GM13976 (cell line): Measurements from ENCODE around the gene KSR1.

Experiments
- DNase-seq: peaks from one replicate; pipeline ENCODE4 v3.0.0; 2012; ENCODE audit warnings: low spot score
- in situ Hi-C: fragments of 300-500 bp; cut with MboI; formaldehyde crosslinking; loops from one replicate; pipeline ENCODE4 v1.12.0; 2022; ENCODE audit warnings: low sequenced_read_pairs, mixed read lengths, inconsistent platforms; ENCODE audit not compliant: unreplicated experiment
- TF ChIP-seq, protein P1 (sequence below): IDR thresholded peaks from 2 replicates; pipeline ENCODE4 v1.5.1; 2012; ENCODE audit warnings: borderline replicate concordance, mild to moderate bottlenecking; ENCODE audit not compliant: insufficient read depth; ENCODE audit errors: extremely low read depth, missing control alignments, control extremely low read depth

Gene KSR1

DNA sequence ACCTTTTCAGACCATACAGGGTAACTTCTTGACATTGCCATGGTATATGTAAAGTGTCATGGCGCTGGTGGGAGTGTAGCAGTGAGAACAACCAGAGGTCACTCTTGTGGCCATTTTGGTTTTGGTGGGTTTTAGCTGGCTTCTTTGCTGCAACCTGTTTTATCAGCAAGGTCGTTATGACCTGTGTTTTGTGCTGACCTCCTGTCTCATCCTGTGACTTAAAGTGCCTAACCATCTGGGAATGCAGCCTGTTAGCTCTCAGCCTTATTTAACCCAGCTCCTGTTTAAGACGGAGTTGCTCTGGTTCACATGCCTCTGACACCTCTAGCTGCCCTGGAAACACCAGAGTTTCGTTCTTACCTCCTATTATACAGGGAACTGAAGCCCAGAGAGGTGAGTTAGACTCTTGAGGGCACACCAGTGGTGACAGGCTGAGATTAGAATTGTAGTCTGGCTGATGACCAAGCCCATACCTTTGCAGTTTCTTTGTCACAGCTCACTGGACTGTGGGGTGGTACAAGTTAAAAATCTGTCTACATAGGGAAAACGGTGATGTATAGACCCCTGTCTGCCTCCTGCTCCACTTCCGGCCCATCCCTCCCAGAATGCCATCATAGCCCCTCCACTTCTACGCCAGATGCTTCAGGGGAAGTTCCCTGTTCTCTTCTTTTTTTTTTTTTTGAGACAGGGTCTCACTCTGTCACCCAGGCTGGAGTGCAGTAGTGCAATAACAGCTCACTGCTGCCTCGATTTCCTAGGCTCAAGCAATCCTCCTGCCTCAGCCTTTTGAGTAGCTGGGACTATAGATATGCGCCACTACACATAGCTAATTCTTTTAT, 21.0 kb downstream of the KSR1 start:
- TF ChIP-seq, protein P1, sequence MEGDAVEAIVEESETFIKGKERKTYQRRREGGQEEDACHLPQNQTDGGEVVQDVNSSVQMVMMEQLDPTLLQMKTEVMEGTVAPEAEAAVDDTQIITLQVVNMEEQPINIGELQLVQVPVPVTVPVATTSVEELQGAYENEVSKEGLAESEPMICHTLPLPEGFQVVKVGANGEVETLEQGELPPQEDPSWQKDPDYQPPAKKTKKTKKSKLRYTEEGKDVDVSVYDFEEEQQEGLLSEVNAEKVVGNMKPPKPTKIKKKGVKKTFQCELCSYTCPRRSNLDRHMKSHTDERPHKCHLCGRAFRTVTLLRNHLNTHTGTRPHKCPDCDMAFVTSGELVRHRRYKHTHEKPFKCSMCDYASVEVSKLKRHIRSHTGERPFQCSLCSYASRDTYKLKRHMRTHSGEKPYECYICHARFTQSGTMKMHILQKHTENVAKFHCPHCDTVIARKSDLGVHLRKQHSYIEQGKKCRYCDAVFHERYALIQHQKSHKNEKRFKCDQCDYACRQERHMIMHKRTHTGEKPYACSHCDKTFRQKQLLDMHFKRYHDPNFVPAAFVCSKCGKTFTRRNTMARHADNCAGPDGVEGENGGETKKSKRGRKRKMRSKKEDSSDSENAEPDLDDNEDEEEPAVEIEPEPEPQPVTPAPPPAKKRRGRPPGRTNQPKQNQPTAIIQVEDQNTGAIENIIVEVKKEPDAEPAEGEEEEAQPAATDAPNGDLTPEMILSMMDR, result no peak
- in situ Hi-C loops, result no loop called here
- DNase-seq, result no peak

DNA sequence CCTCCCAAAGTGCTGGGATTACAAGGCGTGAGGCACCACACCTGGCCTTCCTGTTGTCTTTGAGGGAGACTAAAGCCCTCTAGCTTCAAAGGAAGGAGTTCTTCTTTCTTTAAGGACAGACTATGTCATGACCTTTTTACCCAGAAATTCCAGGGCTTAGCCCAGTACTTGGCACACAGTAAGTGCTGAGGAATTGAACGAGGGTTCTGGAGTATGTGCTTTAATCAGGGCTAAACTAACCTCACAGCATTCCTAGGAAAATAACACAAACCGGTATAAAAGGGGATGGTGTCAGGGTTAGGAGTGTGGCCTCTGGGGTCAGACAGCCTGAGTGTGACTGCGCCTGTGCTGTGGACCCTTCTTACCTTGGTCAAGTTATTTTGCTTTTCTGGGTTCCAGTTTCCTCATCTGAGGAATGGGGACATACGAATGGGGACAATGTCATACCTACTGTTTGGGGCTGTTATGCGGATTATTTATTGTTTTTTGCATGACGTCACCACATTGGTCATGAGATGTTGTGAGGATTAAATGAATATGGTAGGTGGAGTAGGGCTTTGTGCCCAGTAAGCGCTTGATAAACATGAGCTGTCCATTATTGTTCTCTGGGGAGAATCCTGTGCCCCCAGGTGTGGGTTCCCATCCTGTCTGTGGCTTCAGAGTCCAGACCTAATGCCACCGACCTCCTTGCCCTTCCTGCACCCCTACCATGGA, 21.9 kb downstream of the KSR1 start:
- TF ChIP-seq, protein P1, result no peak
- DNase-seq, result no peak
- in situ Hi-C loops, result no loop called here

DNA sequence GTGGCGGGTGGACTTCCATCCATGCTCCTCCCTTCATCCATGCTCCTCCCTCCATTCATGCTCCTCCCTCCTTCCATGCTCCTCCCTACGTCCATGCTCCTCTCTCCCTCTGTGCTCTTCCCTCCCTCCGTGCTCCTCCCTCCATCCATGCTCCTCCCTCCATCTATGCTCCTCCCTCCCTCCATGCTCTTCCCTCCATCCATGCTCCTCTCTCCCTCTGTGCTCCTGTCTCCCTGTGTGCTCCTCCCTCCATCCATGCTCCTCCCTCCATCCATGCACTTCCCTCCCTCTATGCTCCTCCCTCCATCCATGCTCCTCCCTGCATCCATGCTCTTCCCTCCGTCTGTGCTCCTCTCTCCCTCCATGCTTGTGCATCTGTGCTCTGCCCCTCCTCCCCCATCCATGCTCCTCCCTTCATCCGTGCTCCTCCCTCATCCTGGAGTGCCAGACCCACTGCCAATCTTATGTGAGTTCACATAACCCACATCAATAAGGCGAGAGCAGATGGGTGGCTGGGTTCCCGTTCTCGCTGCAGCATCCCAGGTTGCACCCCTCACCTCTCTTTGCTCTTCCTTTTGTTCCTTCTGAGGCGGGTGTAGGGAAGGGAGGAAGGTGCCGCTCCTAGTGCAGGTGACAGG, 22.8 kb downstream of the KSR1 start:
- TF ChIP-seq, protein P1, result no peak
- no peak for DNase-seq
- in situ Hi-C loops, result no loop called here

DNA sequence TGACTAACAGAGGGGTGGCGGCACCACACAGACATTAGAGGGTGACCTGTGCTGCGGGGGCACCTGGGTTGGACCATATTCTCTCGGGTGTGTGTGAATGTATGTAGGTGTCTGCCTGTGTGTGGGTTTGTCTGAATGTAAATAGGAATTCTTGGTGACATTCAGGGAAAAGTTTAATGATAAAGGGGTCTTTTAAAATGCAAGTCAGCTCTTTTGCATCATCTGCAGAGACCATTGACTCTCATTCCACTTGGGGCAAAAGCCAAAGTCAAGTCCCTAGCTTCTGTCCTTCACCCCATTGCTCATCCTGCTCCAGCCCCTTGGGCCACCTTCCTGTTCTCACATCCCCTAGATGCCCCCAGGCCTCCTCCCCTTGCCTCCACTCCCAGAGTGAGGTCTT, 23.6 kb downstream of the KSR1 start:
- TF ChIP-seq, protein P1, result no peak
- in situ Hi-C loops, result no loop called here
- no peak for DNase-seq

DNA sequence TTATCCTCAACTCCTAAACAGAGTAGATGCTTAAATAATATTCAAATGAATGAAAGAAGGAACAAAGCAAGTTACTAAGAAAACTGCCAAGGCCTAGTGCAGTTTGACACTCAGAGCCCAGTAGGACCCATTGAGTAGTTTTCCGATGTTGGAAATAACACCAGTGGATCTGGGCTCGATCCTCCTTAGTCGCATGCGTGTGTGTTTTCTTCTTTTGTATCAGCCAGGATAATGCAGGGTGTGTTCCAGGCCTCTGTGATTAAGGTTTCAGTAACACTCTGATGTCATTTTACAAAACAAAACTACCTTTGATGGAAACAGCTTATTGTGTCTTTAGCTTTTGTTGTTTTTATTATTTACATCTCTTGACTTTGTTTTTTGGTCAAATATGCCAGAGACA, 24.5 kb downstream of the KSR1 start:
- in situ Hi-C loops, result no loop called here
- TF ChIP-seq, protein P1, result no peak
- no peak for DNase-seq

DNA sequence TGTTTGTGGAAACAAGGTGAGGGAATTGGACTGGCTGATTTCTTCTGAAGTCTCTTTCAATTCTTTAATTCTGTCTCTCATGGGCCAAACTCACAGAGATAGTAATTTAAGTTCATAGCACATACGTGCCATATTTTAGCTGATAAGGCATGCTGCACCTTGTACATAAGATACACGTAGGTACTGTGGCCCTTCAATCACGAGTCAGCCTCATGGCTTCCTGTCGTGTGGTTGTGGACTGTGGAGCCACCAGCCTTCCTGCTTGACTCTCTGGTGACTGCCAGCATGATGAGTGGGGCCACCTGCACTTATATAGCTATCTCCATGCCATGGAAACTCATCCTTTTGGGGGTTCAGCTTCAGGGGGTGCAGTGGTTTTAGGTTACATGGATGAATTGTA, 25.1 kb downstream of the KSR1 start:
- no peak for DNase-seq
- TF ChIP-seq, protein P1, result no peak
- in situ Hi-C loops, result no loop called here
